GM08714 (cell line): Measurements from ENCODE around the gene OR2AE1.
"Not testable (repeated sequence)": the region's sequence is repeated elsewhere in the genome, so short reads cannot be mapped to it uniquely, and the experiment has no call there.

Experiments used
- H3K4me3 ChIP-seq: fragments of 200-500 bp; sonication (Bioruptor generic); 2 replicates; pipeline ENCODE4 v1.5.1; 2014; ENCODE audit warnings: mild to moderate bottlenecking, low read length, inconsistent platforms
- ZNF274 ChIP-seq: IDR thresholded peaks from 2 replicates; pipeline ENCODE4 v1.6.1; 2012; ENCODE audit warnings: mild to moderate bottlenecking, low read depth, low read length

The OR2AE1 gene

GRCh38 chr7:99881370-99881769, 4.5 kb upstream of the OR2AE1 start:
- no peak overlapping the region for H3K4me3 ChIP-seq
- no peak for TF ChIP-seq ZNF274

GRCh38 chr7:99876491-99876890, 342 bp downstream of the OR2AE1 start:
- H3K4me3 ChIP-seq: no peak overlapping the region
- TF ChIP-seq ZNF274: no peak

- H3K4me3 ChIP-seq: no peak overlapping the region
- no peak for TF ChIP-seq ZNF274
These were observed 8.6 kb downstream of the OR2AE1 start for GRCh38 chr7:99868246-99868645.

- not testable (repeated sequence) for H3K4me3 ChIP-seq
These were observed 9.4 kb downstream of the OR2AE1 start for GRCh38 chr7:99867477-99867876.

- no peak overlapping the region for H3K4me3 ChIP-seq
- no peak for TF ChIP-seq ZNF274
These were observed 12.9 kb downstream of the OR2AE1 start for GRCh38 chr7:99863847-99864440.

GRCh38 chr7:99860281-99861127, 16.3 kb downstream of the OR2AE1 start:
- no peak for TF ChIP-seq ZNF274
- H3K4me3 ChIP-seq: no peak overlapping the region

GRCh38 chr7:99855236-99855635, 21.6 kb downstream of the OR2AE1 start:
- no peak overlapping the region for H3K4me3 ChIP-seq
- TF ChIP-seq ZNF274: no peak

- no peak overlapping the region for H3K4me3 ChIP-seq
- no peak for TF ChIP-seq ZNF274
These were observed 28.2 kb downstream of the OR2AE1 start for GRCh38 chr7:99848420-99849216.

GRCh38 chr7:99844328-99844727, 32.5 kb downstream of the OR2AE1 start:
- TF ChIP-seq ZNF274: no peak
- no peak overlapping the region for H3K4me3 ChIP-seq

- no peak overlapping the region for H3K4me3 ChIP-seq
- no peak for TF ChIP-seq ZNF274
These were observed 33.0 kb downstream of the OR2AE1 start for GRCh38 chr7:99843808-99844207.

- TF ChIP-seq ZNF274: no peak
- no peak overlapping the region for H3K4me3 ChIP-seq
These were observed 33.9 kb downstream of the OR2AE1 start for GRCh38 chr7:99842926-99843325.

- TF ChIP-seq ZNF274: no peak
- H3K4me3 ChIP-seq: no peak overlapping the region
These were observed 36.5 kb downstream of the OR2AE1 start for GRCh38 chr7:99840136-99840869.

- TF ChIP-seq ZNF274: no peak
- no peak overlapping the region for H3K4me3 ChIP-seq
These were observed 37.4 kb downstream of the OR2AE1 start for GRCh38 chr7:99839287-99840021.
